HG02642 (cell line): ENCODE data around the gene GRAMD4.
"Not testable (repeated sequence)": the region's sequence is repeated elsewhere in the genome, so short reads cannot be mapped to it uniquely, and the experiment has no call there.

Experiments
- ATAC-seq: cut with Tn5 transposase; IDR thresholded peaks from one replicate; pipeline ENCODE4 v1.9.1; 2021; ENCODE audit warnings: mild to moderate bottlenecking; ENCODE audit not compliant: unreplicated experiment, poor library complexity

The GRAMD4 gene

GRCh38 chr22:46617207-46617985 lies 2.8 kb upstream of the GRAMD4 start:
- no peak for ATAC-seq

- no peak for ATAC-seq
Observed at GRCh38 chr22:46617986-46618647, 2.1 kb upstream of the GRAMD4 start.

GRCh38 chr22:46618667-46619066 lies 1.5 kb upstream of the GRAMD4 start:
- no peak for ATAC-seq

GRCh38 chr22:46619240-46619829 lies 851 bp upstream of the GRAMD4 start:
- no peak for ATAC-seq

- no peak for ATAC-seq
Observed at GRCh38 chr22:46620588-46621242, 529 bp downstream of the GRAMD4 start.

GRCh38 chr22:46621243-46621930 lies 1.2 kb downstream of the GRAMD4 start:
- ATAC-seq = not testable (repeated sequence)

GRCh38 chr22:46622081-46622521 lies 1.9 kb downstream of the GRAMD4 start:
- no peak for ATAC-seq

GRCh38 chr22:46625113-46625842 lies 5.1 kb downstream of the GRAMD4 start:
- ATAC-seq = no peak

- no peak for ATAC-seq
Observed at GRCh38 chr22:46625843-46626349, 5.7 kb downstream of the GRAMD4 start.

- ATAC-seq = no peak
Observed at GRCh38 chr22:46626356-46626755, 6.2 kb downstream of the GRAMD4 start.

- ATAC-seq = no peak
Observed at GRCh38 chr22:46626911-46627805, 7.0 kb downstream of the GRAMD4 start.

GRCh38 chr22:46627806-46628482 lies 7.8 kb downstream of the GRAMD4 start:
- ATAC-seq = no peak

- ATAC-seq = no peak
Observed at GRCh38 chr22:46628756-46629155, 8.6 kb downstream of the GRAMD4 start.

- no peak for ATAC-seq
Observed at GRCh38 chr22:46629291-46629690, 9.1 kb downstream of the GRAMD4 start.

- ATAC-seq = no peak
Observed at GRCh38 chr22:46631113-46631512, 10.9 kb downstream of the GRAMD4 start.

GRCh38 chr22:46632646-46633249 lies 12.6 kb downstream of the GRAMD4 start:
- no peak for ATAC-seq

GRCh38 chr22:46633334-46633890 lies 13.2 kb downstream of the GRAMD4 start:
- no peak for ATAC-seq
